ENCODE data around the gene PPM1D.
"Not testable (repeated sequence)": the region's sequence is repeated elsewhere in the genome, so short reads cannot be mapped to it uniquely, and the experiment has no call there.

The PPM1D gene

DNA sequence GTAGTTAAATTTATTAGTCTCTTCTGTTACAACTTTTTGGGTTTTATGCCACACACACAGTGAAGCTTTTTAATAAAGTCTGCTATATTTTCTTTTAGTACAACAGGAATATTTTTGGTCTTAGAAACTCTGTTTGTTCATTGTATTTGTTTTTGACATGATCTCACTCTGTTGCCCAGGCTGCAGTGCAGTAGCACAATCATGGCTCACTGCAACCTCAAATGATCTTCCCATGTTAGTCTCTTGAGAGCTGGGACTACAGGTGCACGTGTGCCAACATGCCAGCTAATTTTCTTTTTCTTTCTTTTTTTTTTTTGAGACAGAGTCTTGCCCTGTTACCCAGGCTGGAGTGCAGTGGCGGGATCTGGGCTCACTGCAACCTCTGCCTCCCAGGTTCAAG, 27.1 kb downstream of the PPM1D start:
- DNase-seq = no peak

DNA sequence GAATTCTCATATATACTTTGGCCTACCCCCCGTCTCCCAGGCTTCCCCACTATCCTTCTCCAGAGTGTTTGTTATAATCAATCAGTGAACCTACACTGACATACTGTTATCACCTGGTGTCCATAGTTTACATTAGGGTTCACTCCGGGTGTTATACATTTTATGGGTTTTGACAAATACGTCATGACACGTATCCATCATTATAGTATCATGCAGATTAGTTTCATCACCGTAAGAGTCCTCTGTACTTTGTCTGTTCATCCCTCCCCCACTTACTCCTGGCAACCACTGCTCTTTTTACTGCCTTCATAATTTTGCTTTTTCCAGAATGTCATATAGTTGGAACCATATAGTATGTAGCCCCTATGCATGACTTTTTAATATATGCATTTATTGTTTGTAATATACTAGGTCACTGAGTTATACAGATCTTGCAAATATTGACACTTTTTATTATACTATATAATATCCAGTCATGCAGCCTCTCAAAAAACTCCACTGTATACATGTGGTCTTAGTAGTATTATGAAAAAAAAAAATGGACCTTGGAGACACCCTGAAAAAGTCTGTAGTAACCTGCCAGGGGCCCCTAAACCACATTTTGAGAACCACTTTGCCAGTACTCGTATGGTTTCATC, 28.4 kb downstream of the PPM1D start:
- no peak for DNase-seq

DNA sequence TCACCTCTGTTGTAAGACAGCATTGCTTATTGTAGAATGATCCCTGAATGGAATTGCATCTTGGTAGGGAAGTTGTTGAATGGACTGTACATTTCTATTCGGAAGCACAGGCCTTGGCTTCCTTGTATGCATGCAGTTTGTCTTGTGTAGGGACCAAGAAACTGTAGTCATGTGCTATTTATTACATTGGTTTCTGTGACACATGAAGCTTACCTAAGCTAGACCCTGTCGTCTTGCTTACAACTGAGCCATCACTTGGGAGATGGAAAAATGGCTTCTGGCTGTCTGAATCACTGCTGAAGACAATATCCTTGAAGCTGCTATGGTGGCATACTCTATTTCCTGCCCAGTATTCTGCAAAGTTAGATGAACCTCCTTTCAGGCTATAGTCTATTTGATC, 29.1 kb downstream of the PPM1D start:
- no peak for DNase-seq

DNA sequence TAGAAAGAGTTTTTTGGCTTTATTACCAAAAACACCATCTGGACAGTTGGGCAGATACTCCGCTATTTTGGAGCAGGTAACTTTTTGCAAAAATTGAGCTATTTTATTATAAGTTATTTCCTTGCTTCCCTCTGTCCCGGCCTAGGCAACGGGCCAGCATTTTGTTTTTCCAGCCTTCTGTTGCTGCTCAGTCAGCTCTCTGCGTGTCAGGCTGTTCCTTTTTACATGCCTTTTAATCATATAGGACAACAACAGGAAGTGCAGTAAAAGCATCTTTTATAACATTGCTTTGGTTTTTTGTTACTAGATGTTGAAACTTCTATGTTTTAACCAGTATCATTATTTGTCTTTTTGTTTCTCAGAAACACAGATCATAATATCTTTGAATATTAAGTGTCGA, 30.4 kb downstream of the PPM1D start:
- no peak for DNase-seq

DNA sequence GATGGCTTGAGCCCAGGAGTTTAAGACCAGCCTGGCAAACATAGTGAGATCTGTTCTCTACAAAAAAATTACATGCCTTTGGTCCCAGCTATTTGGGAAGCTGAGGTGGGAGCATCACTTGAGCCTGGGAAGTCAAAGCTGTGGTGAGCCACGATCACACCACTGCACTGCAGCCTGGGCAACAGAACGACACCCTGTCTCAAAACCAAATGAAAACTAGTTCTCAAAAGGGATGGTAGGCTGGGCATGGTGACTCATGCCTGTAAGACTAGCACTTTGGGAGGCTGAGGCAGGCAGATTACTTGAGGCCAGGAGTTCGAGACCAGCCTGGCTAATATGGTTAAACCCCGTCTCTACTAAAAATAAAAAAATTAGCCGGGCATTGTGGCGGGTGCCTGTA, 31.1 kb downstream of the PPM1D start:
- DNase-seq = no peak

DNA sequence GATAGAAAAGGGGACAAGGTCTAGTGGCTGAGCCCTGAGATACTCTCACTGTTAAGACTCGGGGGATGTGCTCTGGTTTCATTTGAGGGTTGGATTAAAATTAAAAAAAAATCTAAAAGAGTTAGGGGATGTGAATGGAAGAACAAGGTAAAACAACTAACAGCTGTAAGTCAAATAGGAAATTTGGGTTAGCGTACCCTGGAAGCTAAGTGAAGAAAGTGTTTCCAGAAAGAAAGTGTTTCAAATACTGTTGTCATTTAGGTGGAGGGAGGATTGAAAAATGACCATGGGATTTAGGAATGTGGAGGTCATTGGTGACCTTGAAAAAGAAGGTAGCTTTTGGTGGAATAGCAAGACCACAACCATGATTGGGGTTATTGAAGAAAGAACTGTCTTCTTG, 37.7 kb downstream of the PPM1D start:
- no peak for DNase-seq

DNA sequence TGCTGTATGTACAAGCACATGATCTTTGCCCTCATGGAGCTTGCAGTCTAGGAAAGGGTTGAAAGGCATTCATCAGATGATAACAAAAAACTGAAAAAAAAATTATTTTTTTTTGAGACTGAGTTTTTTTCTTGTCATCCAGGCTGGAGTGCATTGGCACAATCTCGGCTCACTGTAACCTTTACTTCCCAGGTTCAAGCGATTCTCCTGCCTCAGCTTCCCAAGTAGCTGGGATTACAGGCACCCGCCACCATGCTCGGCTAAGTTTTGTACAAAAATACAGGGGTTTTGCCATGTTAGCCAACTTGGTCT, 39.0 kb downstream of the PPM1D start:
- no peak for DNase-seq

DNA sequence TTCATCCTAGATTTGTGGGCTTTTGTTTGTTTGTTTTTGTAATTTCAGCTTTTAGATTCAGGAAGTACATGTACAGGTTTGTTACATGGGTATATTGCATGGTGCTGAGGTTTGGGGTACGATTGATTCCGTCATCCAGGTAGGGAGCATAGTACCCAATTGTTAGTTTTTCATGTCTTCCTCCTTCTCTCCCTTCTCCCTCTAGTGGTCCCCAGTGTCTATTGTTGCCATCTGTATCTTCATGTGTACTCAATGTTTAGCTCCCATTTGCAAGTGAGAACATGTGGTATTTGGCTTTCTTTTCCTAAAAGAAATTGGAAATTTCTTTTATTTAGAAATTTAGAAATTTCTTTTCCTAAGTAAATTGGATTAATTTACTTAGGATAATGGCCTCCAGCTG, 40.5 kb downstream of the PPM1D start:
- no peak for DNase-seq

DNA sequence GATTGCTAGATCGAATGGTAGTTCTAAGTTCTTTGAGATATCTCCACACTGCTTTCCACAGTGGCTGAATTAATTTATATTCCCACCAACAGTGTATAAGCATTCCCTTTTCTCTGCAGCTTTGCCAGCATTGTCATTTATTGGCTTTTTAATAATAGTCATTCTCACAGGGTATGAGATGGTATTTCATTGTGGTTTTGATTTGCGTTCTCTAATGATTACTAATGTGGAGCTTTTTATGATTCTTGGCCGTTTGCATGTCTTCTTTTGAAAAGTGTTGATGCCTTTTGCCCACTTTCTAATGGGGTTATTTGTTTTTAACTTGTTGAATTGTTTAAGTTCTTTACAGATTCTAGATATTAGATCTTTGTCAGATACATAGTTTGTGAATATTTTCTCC, 41.1 kb downstream of the PPM1D start:
- no peak for DNase-seq

DNA sequence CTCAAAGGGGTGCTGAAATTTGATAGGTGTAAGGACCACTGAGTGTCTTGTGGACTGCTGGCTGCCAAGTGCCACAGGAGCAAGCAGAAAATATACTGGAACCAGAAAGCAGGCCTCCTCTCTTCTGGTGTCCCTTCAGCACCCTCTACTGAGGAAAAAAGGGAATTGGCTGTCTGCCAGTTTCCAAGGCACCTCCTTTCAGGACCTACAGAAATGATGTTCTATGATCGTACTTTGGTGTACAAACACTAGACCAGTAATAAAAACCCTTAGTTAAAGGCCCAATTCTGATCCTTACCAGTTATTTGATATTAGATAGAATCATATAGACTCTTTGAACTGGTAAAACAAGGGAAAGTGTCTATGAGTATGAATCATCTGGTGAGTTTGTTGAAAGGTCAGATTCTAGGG, 41.8 kb downstream of the PPM1D start:
- DNase-seq = peak; percentile 29

DNA sequence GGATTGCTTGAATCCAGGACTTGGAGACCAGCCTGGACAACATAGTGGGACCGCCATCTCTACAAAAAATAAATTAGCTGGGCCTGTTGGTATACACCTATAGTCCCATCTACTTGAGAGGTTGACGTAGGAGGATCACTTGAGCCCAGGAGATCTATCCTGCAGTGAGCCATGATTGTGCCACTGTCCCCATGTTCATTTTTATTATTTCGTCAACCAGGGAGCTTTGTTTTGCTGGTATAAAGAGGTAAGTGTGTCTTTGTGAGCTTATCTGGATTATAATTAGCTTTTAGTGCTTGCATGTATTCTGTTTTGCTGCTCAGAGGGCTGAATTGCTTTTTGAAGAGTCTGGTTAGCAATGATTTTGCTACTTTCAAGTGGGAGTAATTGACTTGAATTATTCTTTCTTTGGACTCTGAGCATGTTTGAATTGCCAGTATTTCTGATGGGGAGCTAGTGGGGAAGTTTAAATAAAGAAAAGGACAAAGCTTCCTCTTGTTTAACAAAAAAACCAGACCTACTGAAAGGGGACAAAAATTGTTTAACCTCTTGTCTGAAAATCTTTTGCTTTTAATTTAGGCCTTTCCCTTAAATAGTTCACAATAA, 46.0 kb downstream of the PPM1D start:
- no peak for DNase-seq

DNA sequence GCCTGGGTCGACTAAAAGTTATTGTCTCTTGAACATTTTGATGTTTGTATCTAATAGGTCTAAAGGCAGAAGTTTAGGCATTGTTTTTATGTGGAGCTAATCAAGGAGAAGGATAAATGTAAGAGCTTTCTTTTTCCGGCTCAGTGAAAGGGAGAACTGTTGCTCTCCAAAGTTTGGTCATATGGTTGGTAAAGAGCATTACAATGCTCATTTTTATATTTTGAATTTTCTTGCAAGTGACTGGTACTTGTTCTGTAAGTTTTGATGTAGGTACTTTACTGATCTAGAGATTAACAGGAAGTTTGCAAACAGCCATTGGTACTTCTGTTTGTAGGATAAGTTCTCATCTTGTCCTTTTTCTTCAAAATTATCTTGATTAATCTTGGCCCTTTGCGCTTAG, 46.7 kb downstream of the PPM1D start:
- DNase-seq = no peak

DNA sequence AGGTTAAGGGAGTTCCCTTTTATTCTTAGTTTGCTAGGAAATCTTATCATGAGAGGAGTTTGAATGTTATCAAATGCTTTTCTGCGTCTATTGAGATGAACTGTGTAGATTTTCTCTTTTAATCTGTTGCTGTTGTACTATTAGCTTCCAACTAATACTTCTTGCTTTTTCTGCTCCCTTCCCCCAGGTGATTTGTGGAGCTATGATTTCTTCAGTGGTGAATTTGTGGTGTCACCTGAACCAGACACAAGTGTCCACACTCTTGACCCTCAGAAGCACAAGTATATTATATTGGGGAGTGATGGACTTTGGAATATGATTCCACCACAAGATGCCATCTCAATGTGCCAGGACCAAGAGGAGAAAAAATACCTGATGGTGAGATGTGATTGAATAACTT, 47.7 kb downstream of the PPM1D start:
- no peak for DNase-seq

DNA sequence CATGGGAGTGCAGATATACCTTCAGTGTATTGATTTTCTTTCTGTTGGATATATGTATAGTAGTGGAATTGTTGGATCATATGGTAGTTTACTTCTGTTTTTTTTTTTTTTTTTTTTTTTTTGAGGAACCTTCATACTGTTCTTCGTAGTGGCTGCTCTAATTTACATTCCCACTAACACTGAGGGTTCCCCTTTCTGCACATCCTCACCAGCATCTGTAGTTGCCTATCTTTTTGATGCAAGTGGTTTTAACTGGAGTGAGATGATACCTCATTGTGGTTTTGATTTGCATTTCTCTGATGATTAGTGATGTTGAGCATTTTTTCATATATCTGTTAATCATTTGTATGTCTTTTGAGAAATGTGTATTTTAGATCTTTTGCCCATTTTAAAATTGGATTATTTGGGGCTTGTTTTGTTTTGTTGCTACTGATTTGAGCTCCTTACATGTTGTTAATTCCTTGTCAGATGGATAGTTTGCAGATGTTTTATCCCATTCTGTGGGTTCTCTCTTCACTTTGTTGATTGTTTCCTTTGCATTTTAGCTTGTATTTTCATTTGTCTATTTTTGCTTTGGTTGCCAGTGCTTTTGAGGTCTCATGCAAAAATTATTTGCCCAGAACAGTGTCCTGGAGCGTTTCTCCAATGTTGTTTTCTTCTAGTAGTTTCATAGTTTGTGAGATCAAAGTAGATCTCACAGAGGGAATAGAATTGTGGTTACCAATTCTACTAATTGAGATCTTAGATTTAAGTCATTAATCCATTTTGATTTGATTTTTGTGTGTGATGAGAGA, 52.7 kb downstream of the PPM1D start:
- DNase-seq = no peak

DNA sequence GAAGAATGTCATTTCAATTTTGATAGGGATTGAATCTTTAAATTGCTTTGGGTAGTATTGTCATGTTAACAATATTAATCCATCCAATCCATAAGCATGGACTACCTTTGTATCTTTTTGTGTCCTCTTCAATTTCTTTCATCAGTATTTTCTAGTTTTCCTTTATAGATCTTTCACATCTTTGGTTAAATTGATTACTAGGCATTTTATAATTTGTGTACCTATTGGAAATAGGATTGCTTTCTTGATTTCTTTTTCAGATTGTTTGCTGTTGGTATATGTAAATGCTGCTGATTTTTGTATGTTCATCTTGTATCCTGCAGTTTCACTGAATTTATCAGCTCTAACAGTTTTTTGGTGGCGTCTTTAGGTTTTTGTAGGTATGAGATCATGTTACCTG, 53.6 kb downstream of the PPM1D start:
- DNase-seq = no peak

DNA sequence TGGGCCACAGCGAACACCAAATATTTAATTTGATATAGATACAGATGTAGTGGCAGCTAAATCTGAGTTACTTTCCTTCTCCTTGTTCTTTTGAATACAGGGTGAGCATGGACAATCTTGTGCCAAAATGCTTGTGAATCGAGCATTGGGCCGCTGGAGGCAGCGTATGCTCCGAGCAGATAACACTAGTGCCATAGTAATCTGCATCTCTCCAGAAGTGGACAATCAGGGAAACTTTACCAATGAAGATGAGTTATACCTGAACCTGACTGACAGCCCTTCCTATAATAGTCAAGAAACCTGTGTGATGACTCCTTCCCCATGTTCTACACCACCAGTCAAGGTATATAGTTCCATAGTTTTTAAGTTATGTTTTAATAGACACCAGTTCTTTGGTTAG, 56.5 kb downstream of the PPM1D start:
- no peak for DNase-seq

DNA sequence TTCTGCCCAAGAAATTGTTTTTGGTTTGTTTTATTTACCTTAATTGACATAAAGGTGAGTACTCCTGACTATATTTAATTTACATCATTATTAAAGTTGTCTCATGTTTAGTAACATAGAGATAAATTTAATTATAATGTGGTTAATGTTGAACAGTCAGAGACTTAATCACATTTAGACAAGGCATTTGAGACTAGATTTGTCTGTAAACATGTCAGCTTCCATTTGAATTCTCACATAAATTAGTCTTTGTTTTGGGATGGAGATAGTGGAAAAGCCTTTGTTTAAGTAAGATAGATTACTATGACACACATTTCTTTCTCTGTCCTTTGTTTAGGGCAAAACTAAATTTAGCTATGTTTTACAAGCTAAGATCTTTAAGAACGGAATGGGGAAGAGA, 59.2 kb downstream of the PPM1D start:
- DNase-seq = no peak

DNA sequence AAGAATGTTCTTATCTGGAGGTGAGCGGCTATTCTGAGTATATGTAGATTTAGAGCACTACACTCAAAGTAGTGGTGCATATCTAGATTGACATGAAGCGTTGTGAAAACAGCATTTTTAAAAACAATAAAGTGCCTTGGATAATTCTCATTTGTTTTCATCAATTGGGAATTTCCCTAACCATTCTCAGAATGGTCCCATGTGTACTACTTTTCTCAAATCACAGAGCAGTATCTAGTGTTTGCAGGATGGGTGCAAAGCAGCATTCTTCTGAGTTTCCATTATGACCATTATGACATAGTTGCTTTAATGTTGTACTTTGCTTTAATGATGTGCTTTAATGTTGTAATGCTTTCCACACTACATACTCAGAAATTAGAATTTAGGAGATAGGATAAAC, 61.5 kb downstream of the PPM1D start:
- no peak for DNase-seq

DNA sequence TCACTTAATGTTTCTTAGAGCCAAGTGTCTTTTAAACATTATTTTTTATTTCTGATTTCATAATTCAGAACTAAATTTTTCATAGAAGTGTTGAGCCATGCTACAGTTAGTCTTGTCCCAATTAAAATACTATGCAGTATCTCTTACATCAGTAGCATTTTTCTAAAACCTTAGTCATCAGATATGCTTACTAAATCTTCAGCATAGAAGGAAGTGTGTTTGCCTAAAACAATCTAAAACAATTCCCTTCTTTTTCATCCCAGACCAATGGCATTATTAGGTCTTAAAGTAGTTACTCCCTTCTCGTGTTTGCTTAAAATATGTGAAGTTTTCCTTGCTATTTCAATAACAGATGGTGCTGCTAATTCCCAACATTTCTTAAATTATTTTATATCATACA, 64.0 kb downstream of the PPM1D start:
- no peak for DNase-seq

DNA sequence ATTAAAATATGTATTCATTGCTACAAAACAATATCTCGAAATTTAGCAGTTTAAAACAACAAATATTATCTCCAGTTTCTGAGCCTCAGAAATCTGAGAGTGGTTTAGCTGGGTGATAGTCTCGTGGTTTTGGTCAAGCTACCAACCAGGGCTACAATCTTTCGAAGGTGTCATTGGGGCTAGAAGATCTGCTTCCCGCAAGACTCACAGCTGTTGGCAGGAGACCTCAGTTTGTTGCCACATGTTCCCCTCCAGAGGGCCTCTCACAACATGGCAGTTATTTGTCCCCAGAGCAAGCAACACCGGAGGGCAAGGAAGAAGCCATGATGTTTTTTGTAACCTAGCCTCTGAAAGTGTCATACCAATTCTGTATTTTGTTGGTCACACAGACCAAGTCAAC, 65.6 kb downstream of the PPM1D start:
- DNase-seq = no peak

DNA sequence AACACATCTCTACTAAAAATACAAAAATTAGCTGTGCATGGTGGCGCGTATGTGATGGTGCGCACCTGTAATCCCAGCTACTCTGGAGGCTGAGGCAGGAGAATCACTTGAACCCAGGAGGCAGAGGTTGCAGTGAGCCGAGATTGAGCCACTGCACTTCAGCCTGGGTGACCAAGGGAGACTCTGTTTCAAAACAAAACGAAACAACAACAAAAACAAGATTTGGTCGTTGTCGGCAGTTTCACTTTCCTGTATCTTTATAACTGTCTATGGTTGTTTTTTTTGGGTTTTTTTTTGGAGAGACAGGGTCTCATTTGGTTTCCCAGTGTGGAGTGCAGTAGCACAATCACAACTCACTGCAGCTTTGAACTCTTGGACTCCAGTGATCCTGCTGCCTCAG, 68.7 kb downstream of the PPM1D start:
- not testable (repeated sequence) for DNase-seq

DNA sequence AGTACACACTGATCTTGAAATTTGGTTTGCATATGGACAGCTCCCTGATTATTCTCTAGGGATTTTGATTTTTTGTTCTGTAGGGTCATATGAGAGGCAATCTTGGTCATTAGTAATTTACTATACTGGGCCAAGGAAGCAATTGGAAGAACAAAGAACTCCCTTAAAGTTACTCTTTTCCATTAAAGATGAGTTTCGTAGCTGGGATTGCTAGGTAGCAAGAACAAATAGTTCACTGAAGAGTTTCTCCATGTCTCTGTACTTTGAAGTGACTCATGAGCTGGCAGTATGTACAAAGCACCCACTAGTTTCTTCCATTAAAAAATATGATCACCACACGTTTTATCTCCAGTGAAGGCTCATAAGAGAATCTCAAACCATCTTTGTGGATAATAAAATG, 71.5 kb downstream of the PPM1D start:
- no peak for DNase-seq

DNA sequence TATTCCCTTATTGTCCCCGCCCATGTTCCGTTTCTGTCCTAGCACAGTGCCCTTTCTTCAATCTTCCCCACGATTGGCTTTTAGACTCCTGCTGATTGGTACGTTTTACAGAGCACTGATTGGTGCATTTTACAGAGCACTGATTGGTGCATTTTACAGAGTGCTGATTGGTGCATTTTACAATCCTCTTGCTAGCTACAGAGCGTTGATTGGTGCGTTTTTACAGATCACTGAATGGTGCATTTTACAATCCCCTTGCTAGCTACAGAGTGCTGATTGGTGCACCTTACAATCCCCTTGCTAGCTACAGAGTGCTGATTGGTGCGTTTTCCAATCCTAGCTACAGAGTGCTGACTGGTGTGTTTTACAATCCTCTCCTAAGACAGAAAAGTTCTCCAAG, 74.6 kb downstream of the PPM1D start:
- DNase-seq = not testable (repeated sequence)

DNA sequence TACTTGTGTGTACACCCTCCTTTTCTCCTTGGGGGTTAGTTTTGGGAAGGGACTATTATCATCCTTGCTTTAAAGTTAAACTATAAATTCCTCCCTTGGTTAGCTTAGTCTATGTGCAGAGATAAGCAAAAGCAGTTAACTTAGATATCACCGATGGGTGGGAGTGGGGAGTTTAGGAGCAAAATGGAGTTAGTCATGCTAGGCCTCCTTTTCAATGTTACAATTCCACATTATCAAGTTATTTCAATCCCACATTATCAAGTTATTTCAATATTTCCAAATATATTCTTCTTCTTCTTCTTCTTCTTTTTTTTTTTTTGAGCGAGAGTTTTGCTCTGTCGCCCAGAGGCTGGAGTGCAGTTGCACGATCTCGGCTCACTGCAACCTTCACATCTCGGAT, 76.0 kb downstream of the PPM1D start:
- DNase-seq = no peak

All from activated CD4-positive, alpha-beta T cell treated with anti-CD3 and anti-CD28 coated beads, Interleukin-2, amount 50 U/mL, for 1 hour (primary cell).